Lower leg skin (tissue), 3 donors: ENCODE data around the gene DCXR.

ENCODE experiments used
- POLR2A ChIP-seq, 2 donors: fragments of 450-650 bp; IDR thresholded peaks; one replicate each; pipeline ENCODE4 v1.6.1; 2016 to 2017; ENCODE audit warnings: antibody characterized with exemption in 2 of 2, mild to moderate bottlenecking in 1 of 2, moderate library complexity in 1 of 2
- TF ChIP-seq, protein P1 (sequence below), 3 donors: fragments of 450-650 bp; IDR thresholded peaks; one replicate each; pipeline ENCODE4 v1.5.1; 2016; ENCODE audit warnings: antibody characterized with exemption in 3 of 3, mild to moderate bottlenecking in 3 of 3, moderate library complexity in 2 of 3

DNA sequence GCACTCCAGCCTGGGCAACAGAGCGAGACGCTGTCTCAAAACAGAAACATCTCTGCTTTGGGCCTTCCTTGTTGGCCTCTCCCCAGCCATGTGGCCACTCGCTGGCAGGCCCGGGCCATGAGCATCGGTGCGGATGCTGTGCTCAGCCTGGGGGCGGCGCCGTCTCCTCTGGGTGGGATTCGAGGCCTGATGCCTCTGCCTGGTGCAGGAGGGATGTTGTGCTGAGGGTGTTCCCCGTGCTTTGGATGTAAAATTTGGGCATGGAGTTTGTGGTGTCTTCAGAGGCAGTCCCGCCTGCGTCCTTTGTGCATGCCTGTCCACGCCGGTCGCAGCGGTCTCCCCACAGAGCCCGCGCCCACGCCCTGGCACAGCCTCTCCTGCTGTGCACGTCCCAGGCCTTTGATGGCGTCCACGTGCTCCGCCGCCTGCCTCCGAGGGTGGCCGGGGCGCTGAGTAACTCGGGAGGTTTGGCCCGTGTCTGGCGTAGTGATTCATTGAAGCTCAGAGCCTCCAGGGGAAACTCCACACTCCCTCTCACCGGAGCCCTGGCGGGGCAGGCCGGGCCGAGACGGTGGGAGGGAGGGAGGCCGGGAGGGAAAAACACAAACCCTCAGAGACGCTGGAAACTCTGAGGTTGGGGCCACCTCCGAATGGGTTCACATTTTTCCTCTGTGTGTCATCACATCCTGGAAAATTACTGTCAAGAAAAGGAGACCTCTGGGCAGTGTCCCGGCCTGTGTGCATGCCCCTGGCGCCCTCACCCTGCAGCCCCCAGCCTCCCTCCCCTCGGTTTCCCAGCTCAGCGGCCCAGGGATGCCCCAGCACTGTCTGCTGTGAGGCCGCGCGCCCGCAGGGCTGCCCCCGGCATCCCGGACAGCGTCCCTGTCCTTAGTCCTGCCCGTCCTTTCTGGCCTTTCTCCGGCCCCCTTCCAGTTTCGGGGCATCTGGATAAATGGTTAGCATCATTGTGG lies 33.8 kb downstream of the DCXR start:
- TF ChIP-seq, protein P1, sequence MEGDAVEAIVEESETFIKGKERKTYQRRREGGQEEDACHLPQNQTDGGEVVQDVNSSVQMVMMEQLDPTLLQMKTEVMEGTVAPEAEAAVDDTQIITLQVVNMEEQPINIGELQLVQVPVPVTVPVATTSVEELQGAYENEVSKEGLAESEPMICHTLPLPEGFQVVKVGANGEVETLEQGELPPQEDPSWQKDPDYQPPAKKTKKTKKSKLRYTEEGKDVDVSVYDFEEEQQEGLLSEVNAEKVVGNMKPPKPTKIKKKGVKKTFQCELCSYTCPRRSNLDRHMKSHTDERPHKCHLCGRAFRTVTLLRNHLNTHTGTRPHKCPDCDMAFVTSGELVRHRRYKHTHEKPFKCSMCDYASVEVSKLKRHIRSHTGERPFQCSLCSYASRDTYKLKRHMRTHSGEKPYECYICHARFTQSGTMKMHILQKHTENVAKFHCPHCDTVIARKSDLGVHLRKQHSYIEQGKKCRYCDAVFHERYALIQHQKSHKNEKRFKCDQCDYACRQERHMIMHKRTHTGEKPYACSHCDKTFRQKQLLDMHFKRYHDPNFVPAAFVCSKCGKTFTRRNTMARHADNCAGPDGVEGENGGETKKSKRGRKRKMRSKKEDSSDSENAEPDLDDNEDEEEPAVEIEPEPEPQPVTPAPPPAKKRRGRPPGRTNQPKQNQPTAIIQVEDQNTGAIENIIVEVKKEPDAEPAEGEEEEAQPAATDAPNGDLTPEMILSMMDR (IDR thresholded peaks at IDR 0.05): no peak
- TF ChIP-seq POLR2A (IDR thresholded peaks at IDR 0.05): no peak
